SK-N-SH (cell line): ENCODE data around the gene MYO16. TPM values are rescaled to one million over a fixed set of nuclear protein-coding genes. Genes with fewer than 3 reads are reported as not detected.

Source experiments
- CTCF ChIA-PET: fragments of 300-600, 350-600 bp; formaldehyde crosslinking; extraction: SDS; loops from one replicate; lab custom pipeline; 2021; lab: Yijun Ruan, JAX
- POLR2A ChIA-PET: fragments of 350-600 bp; sonication (Branson Sonifier 250); formaldehyde crosslinking; extraction: SDS; loops from one replicate; lab custom pipeline; 2020; ENCODE audit warnings: antibody characterized with exemption, inconsistent platforms; lab: Yijun Ruan, JAX
- DNase-seq: peaks from one replicate; pipeline ENCODE4 v3.0.0; 2012
- H2AFZ ChIP-seq: fragments of 200-600 bp; sonication (generic); 2 replicates; pipeline ENCODE4 v1.8.1; 2016; ENCODE audit warnings: antibody characterized with exemption, mild to moderate bottlenecking, low read depth
- H3F3A ChIP-seq: fragments of 200-600 bp; sonication (generic); replicated peaks from 2 replicates; pipeline ENCODE3; 2016; ENCODE audit warnings: antibody characterized with exemption, mild to moderate bottlenecking; ENCODE audit not compliant: insufficient read depth
- H3K27ac ChIP-seq, 2 experiments: fragments of 200-500 bp in 1 of 2; fragments of 200-600 bp in 1 of 2; sonication (Bioruptor generic) in 1 of 2; sonication (generic), shearing (Covaris generic) in 1 of 2; 2 replicates each; pipeline versions ENCODE4 v1.5.1 to v1.6.1; 2014 to 2016; ENCODE audit warnings: low read depth in 2 of 2, inconsistent platforms in 1 of 2, low read length in 1 of 2, mild to moderate bottlenecking in 1 of 2, mixed read lengths in 1 of 2
- H3K27me3 ChIP-seq: fragments of 200-600 bp; sonication (generic), shearing (Covaris generic); 2 replicates; pipeline ENCODE4 v1.6.1; 2016; ENCODE audit warnings: mixed run types; ENCODE audit not compliant: insufficient read depth
- H3K36me3 ChIP-seq, 2 experiments: fragments of 200-500 bp in 1 of 2; fragments of 200-600 bp in 1 of 2; sonication (Bioruptor generic) in 1 of 2; sonication (generic) in 1 of 2; replicated peaks in 1 of 2; 2 replicates each; pipeline versions ENCODE3 to v1.5.1; 2014 to 2016; ENCODE audit warnings: low read length in 1 of 2, mild to moderate bottlenecking in 1 of 2; ENCODE audit not compliant: insufficient read depth in 2 of 2, control insufficient read depth in 1 of 2
- H3K4me1 ChIP-seq, 2 experiments: fragments of 200-500 bp in 1 of 2; fragments of 200-600 bp in 1 of 2; sonication (Bioruptor generic) in 1 of 2; sonication (generic), shearing (Covaris generic) in 1 of 2; 2 replicates each; pipeline versions ENCODE4 v1.5.1 to v1.6.1; 2014 to 2016; ENCODE audit warnings: low read depth in 1 of 2, low read length in 1 of 2, mixed run types in 1 of 2; ENCODE audit not compliant: insufficient read depth in 2 of 2, control insufficient read depth in 1 of 2
- H3K4me2 ChIP-seq: fragments of 200-600 bp; sonication (generic), shearing (Covaris generic); 2 replicates; pipeline ENCODE4 v1.6.1; 2017; ENCODE audit warnings: mixed run types
- H3K4me3 ChIP-seq, 2 experiments: fragments of 200-500 bp in 1 of 2; fragments of 200-600 bp in 1 of 2; sonication (Bioruptor generic) in 1 of 2; sonication (generic), shearing (Covaris generic) in 1 of 2; 2 replicates each; pipeline versions ENCODE4 v1.5.1 to v1.8.1; 2014 to 2016; ENCODE audit warnings: low read depth in 2 of 2, inconsistent platforms in 1 of 2, low read length in 1 of 2, mild to moderate bottlenecking in 1 of 2, mixed read lengths in 1 of 2, moderate library complexity in 1 of 2
- H3K79me2 ChIP-seq: fragments of 200-600 bp; sonication (generic); 2 replicates; pipeline ENCODE4 v1.8.1; 2017; ENCODE audit warnings: mild to moderate bottlenecking; ENCODE audit not compliant: insufficient read depth
- H3K9ac ChIP-seq: fragments of 200-600 bp; sonication (generic); 2 replicates; pipeline ENCODE4 v1.6.1; 2017; ENCODE audit warnings: mixed run types
- H3K9me2 ChIP-seq: fragments of 200-600 bp; sonication (generic); 2 replicates; pipeline ENCODE4 v1.6.1; 2017; ENCODE audit warnings: mixed run types
- H3K9me3 ChIP-seq: fragments of 200-600 bp; sonication (generic); 2 replicates; pipeline ENCODE4 v1.6.1; 2017; ENCODE audit warnings: mixed run types, mild to moderate bottlenecking, moderate library complexity
- H4K20me1 ChIP-seq: fragments of 200-600 bp; sonication (generic); 2 replicates; pipeline ENCODE4 v1.6.1; 2017; ENCODE audit warnings: mild to moderate bottlenecking, mixed run types; ENCODE audit not compliant: insufficient read depth
- FOSL2 ChIP-seq: IDR thresholded peaks from 2 replicates; pipeline ENCODE4 v1.4.0; 2012; ENCODE audit warnings: low read depth, mild to moderate bottlenecking, moderate library complexity, borderline replicate concordance
- FOXJ3 ChIP-seq: sonication (generic); formaldehyde crosslinking; IDR thresholded peaks from 2 replicates; pipeline ENCODE4 v1.5.1; 2020; ENCODE audit warnings: mild to moderate bottlenecking, missing genetic modification reagents
- FOXM1 ChIP-seq: IDR thresholded peaks from 2 replicates; pipeline ENCODE4 v1.4.0; 2012; ENCODE audit warnings: low read depth, mild to moderate bottlenecking
- GATA2 ChIP-seq: sonication (generic); formaldehyde crosslinking; IDR thresholded peaks from 2 replicates; pipeline ENCODE4 v1.5.0; 2020; ENCODE audit warnings: mild to moderate bottlenecking, missing genetic modification reagents
- MEF2A ChIP-seq: IDR thresholded peaks from 2 replicates; pipeline ENCODE4 v1.4.0; 2012; ENCODE audit warnings: low read depth, borderline replicate concordance
- NFIC ChIP-seq: IDR thresholded peaks from 2 replicates; pipeline ENCODE4 v1.4.0; 2012; ENCODE audit warnings: borderline replicate concordance
- RFX5 ChIP-seq: IDR thresholded peaks from 2 replicates; pipeline ENCODE4 v1.6.1; 2012; ENCODE audit warnings: mild to moderate bottlenecking, improper control_type of control experiment, low read length
- SIN3A ChIP-seq: IDR thresholded peaks from 2 replicates; pipeline ENCODE4 v1.6.1; 2012; ENCODE audit warnings: low read depth, mild to moderate bottlenecking, low read length, moderate library complexity, borderline replicate concordance
- TAF1 ChIP-seq: IDR thresholded peaks from 2 replicates; pipeline ENCODE4 v1.6.1; 2012; ENCODE audit warnings: low read depth, mild to moderate bottlenecking, low read length, moderate library complexity, borderline replicate concordance
- TEAD4 ChIP-seq: IDR thresholded peaks from 2 replicates; pipeline ENCODE4 v1.4.0; 2012; ENCODE audit warnings: mild to moderate bottlenecking, borderline replicate concordance; ENCODE audit not compliant: insufficient read depth
- YY1 ChIP-seq: IDR thresholded peaks from 2 replicates; pipeline ENCODE4 v1.4.0; 2012; ENCODE audit warnings: low read depth, mild to moderate bottlenecking
- WGBS: methylation state at CpG from one replicate; pipeline ENCODE4 v1.1.6; 2017; ENCODE audit warnings: low lambda C conversion rate; 5-methylcytosine and 5-hydroxymethylcytosine counted together
- polyA plus RNA-seq, 3 experiments: library from polyadenylated mRNA; depleted of rRNA; stranded (reverse); fragments of >200 nt; gene quantifications; 2 replicates each; pipeline ENCODE4 v1.2.3, GENCODE V29; 2012
- TF ChIP-seq, protein P1 (sequence below): IDR thresholded peaks from 2 replicates; pipeline ENCODE4 v1.4.0; 2012; ENCODE audit warnings: low read depth, borderline replicate concordance
- TF ChIP-seq, protein P2 (sequence below): IDR thresholded peaks from 2 replicates; pipeline ENCODE4; 2012
- TF ChIP-seq, protein P3 (sequence below): fragments of 200-600 bp; sonication (generic); IDR thresholded peaks from 2 replicates; pipeline ENCODE4 v1.6.1; 2017; ENCODE audit warnings: antibody characterized with exemption, mild to moderate bottlenecking, moderate library complexity
- TF ChIP-seq, protein P4 (sequence below): fragments of 150-350 bp; IDR thresholded peaks from 2 replicates; pipeline ENCODE4 v1.6.1; 2016; ENCODE audit warnings: mild to moderate bottlenecking, low read depth, low read length
- TF ChIP-seq, protein P5 (sequence below): IDR thresholded peaks from 2 replicates; pipeline ENCODE4 v1.4.0; 2012; ENCODE audit warnings: low read depth
- TF ChIP-seq, protein P6 (sequence below): IDR thresholded peaks from 2 replicates; pipeline ENCODE4 v1.4.0; 2012; ENCODE audit warnings: low read depth, borderline replicate concordance

MYO16 gene
- polyA plus RNA-seq, 1 of the 3 experiments (the other 2 are of a cell fraction): 0.07 TPM

DNA sequence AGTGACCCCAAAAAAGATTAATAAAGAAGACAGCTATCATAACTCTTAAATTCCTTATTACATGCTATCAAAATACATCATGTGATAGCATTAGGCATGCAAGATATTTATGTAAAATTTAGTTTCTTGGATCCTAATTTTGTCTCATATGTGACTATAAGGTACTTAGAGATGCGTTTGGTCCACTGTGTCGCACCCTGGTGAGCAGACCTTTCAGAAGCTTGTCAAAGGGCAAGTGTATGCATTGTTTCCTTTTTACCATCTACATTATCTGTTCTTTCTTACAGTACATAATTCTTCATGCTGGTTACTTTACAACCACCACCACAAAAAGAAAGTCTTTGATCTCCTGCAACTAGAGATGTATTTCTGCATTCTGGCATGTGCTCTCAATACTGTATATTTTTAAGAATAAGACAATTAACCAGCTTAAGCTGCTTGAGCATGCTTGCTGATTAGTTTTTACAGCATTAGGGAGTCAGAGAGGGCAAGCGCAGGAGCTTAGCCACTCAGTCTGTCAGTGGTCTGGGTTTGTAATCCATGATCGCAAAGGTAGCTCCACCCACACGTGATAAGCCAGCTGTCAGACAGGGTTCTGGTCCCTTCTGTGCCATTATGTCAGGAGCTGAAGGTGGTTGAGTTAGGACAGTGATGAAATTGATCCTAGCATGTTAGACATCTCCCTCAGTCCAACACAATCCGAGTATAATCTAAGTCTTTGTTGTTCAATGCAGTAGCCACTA lies 500.9 kb downstream of the MYO16 start:
- Histone ChIP-seq H3K4me1 (peaks cover 0 to 9% of the 10 kb centered on the region in 2 experiments; a peak in 3 of 4 replicates), H3K27me3 (no peaks in the 10 kb centered on the region), H3K79me2 (no peaks in the 10 kb centered on the region), H3K27ac (no peak overlapping the region), H3K4me3 (no peak overlapping the region), H3K9ac (no peak overlapping the region), H3K9me3 (no peaks in the 10 kb centered on the region), H4K20me1 (no peaks in the 10 kb centered on the region), H2AFZ (no peak overlapping the region), H3F3A (no peaks in the 10 kb centered on the region), H3K36me3 (no peaks in the 10 kb centered on the region)
- ChIA-PET POLR2A (no interaction called here), CTCF (interaction anchor here (0.6 kb wide), 1 partner anchor 176 kb away, joined by 3 read pairs; no protein-coding TSS in a partner anchor)
- WGBS: 84% methylated on average over 6 of the region's 6 CpGs
- no peak for DNase-seq
- TF ChIP-seq, protein P1, sequence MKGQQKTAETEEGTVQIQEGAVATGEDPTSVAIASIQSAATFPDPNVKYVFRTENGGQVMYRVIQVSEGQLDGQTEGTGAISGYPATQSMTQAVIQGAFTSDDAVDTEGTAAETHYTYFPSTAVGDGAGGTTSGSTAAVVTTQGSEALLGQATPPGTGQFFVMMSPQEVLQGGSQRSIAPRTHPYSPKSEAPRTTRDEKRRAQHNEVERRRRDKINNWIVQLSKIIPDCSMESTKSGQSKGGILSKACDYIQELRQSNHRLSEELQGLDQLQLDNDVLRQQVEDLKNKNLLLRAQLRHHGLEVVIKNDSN: no peak
- TF ChIP-seq FOXJ3 (CRISPR knock-in tag) (no peak), NFIC (no peak), RFX5 (no peak), FOXM1 (no peak), FOSL2 (no peak), MEF2A (no peak), TAF1 (no peak), GATA2 (CRISPR knock-in tag) (no peak), SIN3A (no peak), TEAD4 (no peak), YY1 (no peak)
- TF ChIP-seq, protein P2, sequence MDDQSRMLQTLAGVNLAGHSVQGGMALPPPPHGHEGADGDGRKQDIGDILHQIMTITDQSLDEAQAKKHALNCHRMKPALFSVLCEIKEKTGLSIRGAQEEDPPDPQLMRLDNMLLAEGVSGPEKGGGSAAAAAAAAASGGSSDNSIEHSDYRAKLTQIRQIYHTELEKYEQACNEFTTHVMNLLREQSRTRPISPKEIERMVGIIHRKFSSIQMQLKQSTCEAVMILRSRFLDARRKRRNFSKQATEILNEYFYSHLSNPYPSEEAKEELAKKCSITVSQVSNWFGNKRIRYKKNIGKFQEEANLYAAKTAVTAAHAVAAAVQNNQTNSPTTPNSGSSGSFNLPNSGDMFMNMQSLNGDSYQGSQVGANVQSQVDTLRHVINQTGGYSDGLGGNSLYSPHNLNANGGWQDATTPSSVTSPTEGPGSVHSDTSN: no peak
- TF ChIP-seq, protein P3, sequence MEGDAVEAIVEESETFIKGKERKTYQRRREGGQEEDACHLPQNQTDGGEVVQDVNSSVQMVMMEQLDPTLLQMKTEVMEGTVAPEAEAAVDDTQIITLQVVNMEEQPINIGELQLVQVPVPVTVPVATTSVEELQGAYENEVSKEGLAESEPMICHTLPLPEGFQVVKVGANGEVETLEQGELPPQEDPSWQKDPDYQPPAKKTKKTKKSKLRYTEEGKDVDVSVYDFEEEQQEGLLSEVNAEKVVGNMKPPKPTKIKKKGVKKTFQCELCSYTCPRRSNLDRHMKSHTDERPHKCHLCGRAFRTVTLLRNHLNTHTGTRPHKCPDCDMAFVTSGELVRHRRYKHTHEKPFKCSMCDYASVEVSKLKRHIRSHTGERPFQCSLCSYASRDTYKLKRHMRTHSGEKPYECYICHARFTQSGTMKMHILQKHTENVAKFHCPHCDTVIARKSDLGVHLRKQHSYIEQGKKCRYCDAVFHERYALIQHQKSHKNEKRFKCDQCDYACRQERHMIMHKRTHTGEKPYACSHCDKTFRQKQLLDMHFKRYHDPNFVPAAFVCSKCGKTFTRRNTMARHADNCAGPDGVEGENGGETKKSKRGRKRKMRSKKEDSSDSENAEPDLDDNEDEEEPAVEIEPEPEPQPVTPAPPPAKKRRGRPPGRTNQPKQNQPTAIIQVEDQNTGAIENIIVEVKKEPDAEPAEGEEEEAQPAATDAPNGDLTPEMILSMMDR: no peak
- TF ChIP-seq, protein P4, sequence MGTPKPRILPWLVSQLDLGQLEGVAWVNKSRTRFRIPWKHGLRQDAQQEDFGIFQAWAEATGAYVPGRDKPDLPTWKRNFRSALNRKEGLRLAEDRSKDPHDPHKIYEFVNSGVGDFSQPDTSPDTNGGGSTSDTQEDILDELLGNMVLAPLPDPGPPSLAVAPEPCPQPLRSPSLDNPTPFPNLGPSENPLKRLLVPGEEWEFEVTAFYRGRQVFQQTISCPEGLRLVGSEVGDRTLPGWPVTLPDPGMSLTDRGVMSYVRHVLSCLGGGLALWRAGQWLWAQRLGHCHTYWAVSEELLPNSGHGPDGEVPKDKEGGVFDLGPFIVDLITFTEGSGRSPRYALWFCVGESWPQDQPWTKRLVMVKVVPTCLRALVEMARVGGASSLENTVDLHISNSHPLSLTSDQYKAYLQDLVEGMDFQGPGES: no peak
- TF ChIP-seq, protein P5, sequence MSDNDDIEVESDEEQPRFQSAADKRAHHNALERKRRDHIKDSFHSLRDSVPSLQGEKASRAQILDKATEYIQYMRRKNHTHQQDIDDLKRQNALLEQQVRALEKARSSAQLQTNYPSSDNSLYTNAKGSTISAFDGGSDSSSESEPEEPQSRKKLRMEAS: no peak
- TF ChIP-seq, protein P6, sequence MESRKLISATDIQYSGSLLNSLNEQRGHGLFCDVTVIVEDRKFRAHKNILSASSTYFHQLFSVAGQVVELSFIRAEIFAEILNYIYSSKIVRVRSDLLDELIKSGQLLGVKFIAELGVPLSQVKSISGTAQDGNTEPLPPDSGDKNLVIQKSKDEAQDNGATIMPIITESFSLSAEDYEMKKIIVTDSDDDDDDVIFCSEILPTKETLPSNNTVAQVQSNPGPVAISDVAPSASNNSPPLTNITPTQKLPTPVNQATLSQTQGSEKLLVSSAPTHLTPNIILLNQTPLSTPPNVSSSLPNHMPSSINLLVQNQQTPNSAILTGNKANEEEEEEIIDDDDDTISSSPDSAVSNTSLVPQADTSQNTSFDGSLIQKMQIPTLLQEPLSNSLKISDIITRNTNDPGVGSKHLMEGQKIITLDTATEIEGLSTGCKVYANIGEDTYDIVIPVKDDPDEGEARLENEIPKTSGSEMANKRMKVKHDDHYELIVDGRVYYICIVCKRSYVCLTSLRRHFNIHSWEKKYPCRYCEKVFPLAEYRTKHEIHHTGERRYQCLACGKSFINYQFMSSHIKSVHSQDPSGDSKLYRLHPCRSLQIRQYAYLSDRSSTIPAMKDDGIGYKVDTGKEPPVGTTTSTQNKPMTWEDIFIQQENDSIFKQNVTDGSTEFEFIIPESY: no peak
- TF ChIP-seq, all 33 proteins: peak for 0
- H3K9me2 ChIP-seq: no peaks in the 10 kb centered on the region
- H3K4me2 ChIP-seq: no peak overlapping the region
